22Rv1 (cell line): ENCODE data around the gene GLUL.
"Not testable (repeated sequence)": the region's sequence is repeated elsewhere in the genome, so short reads cannot be mapped to it uniquely, and the experiment has no call there.

Source experiments
- H3K27ac ChIP-seq: fragments of 450-650 bp; 2 replicates; pipeline ENCODE4 v1.5.1; 2017
- ZFX ChIP-seq: fragments of 450-650 bp; IDR thresholded peaks from 2 replicates; pipeline ENCODE4 v1.6.1; 2017; ENCODE audit warnings: antibody characterized with exemption, borderline replicate concordance
- TF ChIP-seq, protein P1 (sequence below): fragments of 450-650 bp; IDR thresholded peaks from 2 replicates; pipeline ENCODE4 v1.5.1; 2017; ENCODE audit warnings: mild to moderate bottlenecking

The GLUL gene

DNA sequence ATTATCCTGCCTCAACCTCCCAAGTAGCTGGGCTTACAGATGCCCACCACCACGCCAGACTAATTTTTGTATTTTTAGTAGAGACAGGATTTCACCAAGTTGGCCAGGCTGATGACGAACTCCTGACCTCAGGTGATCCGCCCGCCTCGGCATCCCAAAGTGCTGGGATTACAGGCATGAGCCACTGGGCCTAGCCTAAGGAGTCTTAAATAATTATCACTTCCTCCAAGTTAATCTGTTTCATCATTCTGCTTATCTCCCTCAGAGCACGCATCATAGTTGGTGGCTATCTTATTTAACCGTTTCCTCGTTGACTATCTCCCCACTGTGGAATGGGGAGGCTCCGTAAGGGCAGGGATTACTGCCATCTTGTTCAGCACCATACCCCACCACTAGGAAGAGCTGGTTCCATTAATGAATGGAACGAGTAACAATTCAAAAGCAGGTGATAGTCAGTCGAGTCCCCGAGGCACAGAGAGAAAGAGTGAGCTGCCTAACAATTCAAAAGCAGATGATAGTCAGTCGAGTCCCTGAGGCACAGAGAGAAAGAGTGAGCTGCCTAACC, 52.7 kb downstream of the GLUL start:
- no peak overlapping the region for H3K27ac ChIP-seq
- TF ChIP-seq, protein P1, sequence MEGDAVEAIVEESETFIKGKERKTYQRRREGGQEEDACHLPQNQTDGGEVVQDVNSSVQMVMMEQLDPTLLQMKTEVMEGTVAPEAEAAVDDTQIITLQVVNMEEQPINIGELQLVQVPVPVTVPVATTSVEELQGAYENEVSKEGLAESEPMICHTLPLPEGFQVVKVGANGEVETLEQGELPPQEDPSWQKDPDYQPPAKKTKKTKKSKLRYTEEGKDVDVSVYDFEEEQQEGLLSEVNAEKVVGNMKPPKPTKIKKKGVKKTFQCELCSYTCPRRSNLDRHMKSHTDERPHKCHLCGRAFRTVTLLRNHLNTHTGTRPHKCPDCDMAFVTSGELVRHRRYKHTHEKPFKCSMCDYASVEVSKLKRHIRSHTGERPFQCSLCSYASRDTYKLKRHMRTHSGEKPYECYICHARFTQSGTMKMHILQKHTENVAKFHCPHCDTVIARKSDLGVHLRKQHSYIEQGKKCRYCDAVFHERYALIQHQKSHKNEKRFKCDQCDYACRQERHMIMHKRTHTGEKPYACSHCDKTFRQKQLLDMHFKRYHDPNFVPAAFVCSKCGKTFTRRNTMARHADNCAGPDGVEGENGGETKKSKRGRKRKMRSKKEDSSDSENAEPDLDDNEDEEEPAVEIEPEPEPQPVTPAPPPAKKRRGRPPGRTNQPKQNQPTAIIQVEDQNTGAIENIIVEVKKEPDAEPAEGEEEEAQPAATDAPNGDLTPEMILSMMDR: no peak

DNA sequence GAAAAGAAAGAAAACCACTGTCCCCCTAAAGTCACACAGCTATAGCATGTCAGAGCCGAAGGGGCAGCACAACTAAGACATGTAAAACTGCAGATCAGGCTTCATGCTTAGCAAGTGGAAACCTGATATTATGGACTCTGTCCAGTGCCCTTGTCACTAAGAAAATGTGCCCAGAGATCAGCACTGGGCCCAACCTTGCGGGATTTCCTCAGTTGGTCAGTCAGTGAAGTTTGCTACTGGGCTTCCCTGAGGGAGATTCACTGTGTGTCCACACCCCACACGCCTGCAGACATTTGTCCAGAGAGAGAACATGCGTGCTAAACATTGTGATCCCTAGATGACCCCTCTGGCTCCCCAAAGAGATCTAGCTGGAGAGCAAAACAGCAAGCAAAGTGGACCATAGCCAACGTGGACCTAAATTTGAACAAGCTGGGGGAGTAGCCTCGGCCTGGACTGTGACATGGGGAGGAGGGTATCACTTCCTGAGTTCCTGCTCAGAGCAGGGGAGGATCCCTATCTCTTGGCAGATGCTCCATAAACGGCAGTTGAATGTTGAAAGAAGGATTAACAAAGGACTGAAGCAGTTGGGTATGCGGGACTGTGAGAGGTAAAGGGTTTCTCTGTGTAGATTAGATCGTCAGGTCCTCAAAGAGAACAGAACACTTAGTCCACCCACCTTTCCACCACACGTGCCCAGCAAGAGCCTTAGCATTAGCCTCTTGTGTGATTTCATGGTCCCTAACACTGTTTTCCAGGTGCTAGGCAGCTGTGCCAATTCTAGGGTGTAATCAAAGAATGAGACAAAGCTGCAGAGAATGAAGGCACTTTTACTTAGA, 53.6 kb downstream of the GLUL start:
- TF ChIP-seq ZFX: no peak
- no peak overlapping the region for H3K27ac ChIP-seq

DNA sequence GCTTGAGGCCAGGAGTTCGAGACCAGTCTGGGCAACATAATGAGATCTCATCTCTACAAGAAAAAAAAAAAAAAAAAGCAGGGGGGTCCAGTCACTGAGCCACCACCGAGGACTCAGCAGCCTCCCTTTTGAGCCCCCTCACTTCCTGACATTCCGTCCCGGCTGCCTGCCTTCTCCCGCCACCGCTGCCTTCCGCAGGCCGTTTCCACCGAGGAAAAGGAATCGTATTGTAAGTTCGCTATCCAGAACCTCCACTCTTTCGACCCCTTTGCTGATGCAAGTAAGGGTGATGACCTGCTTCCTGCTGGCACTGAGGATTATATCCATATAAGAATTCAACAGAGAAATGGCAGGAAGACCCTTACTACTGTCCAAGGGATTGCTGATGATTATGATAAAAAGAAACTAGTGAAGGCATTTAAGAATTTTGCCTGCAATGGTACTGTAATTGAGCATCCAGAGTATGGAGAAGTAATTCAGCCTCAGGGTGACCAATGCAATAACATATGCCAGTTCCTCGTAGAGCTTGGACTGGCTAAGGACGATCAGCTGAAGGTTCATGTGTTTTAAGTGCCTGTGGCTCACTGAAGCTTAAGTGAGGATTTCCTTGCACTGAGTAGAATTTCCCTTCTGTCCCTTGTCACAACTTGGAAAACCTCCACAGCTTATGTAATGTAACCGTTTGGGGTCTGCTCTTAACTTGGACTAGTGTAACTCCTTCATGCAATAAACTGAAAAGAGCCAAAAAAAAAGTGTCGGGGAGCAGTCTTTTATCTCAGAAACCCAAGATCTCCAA, 55.6 kb downstream of the GLUL start:
- no peak overlapping the region for H3K27ac ChIP-seq
- no peak for TF ChIP-seq ZFX
- TF ChIP-seq, protein P1: no peak

DNA sequence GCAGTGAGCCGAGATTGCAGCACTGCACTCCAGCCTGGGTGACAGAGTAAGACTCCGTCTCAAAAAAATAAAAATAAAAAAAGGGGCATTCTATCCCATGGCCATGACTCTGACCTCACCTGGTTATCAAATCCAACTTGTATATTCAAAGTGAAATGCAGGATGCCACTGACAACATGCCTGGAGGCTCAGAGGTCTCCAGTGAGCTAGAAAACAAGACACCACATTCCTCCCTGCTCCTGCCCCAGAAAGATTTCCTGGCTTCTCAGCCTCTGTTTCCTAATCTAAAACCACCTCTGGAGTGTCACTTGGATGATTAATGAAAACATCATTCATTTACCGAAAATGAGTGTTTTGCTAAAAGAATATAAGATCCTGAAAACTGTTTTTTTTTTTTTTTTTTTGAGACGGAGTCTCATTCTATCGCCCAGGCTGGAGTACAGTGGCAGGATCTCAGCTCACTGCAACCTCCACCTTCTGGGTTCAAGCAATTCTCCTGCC, 58.5 kb downstream of the GLUL start:
- H3K27ac ChIP-seq: not testable (repeated sequence)

DNA sequence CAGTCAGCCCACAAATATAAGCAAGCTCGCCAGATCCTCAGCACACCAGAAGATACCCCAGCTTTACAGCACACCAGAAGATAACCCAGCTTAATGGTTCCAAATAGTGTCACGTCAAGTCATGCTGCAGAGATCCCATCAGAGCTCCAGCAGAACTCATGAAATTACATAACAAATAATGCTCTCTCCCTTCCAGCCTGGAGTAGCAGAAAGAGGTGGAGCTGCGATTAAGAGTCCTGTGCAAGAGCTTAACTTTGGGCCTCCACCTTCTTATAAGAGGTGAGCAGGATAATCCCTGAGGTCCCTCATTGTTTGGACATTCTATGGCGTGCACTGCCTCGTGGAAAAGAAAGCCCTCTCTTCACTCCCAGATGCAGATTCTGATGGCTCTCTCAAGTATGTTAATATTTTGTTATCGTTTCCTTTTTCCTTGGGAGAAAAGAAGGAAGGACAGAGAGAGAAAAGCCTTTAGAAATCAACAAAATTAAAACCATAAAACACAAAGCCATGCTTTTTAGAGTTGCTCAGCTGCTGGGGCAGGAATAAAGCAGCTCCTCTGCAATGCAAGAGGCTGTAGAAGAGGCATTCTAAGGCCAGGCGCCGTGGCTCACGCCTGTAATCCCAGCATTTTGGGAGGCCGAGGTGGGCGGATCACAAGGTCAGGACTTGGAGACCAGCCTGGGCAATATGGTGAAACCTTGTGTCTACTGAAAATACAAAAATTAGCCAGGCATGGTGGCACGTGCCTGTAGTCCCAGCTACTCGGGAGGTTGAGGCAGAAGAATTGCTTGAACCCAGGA, 59.1 kb downstream of the GLUL start:
- TF ChIP-seq, protein P1: no peak
- no peak for TF ChIP-seq ZFX
- H3K27ac ChIP-seq: no peak overlapping the region
